Fibroblast of lung (primary cell): ENCODE results near the gene TRIM54.

Experiments used
- CTCF ChIP-seq, 2 donors: IDR thresholded peaks in 1 of 2; conservative IDR thresholded peaks in 1 of 2; 1 replicate in 1 of 2; 2 replicates in 1 of 2; pipeline ENCODE4 v1.5.1; 2011 to 2012; ENCODE audit warnings: low read length in 2 of 2, control low read depth in 1 of 2, inconsistent platforms in 1 of 2, low read depth in 1 of 2, mild to moderate bottlenecking in 1 of 2
- EZH2 ChIP-seq: IDR thresholded peaks from 2 replicates; pipeline ENCODE4 v1.5.1; 2012; ENCODE audit warnings: low read length, control low read depth, mild to moderate bottlenecking; ENCODE audit errors: missing control alignments

- TF ChIP-seq EZH2 (no peak), CTCF (conservative IDR thresholded peaks at IDR 0.05 in 1 of 2, IDR thresholded peaks at IDR 0.05 in 1 of 2; ENCODE audit: low read depth in 1 of 2, low read length in 2 of 2) (no peak)
Measured at GRCh38 chr2:27280826-27281225, 1.4 kb upstream of the TRIM54 start.
